H1 (cell line): ENCODE measurements around the gene FLT4.

Experiments
- CEBPB ChIP-seq: IDR thresholded peaks from 2 replicates; pipeline ENCODE4 v1.6.1; 2012; ENCODE audit warnings: low read depth, low read length
- CTCF ChIP-seq, 3 experiments: IDR thresholded peaks; 1 replicate in 2 of 3; 2 replicates in 1 of 3; pipeline versions ENCODE4 v1.5.1 to v1.6.1; 2011; ENCODE audit warnings: low read length in 3 of 3, mild to moderate bottlenecking in 3 of 3, inconsistent platforms in 2 of 3, low read depth in 1 of 3, moderate library complexity in 1 of 3; ENCODE audit not compliant: insufficient read depth in 1 of 3; ENCODE audit errors: control extremely low read depth in 1 of 3
- E2F6 ChIP-seq: IDR thresholded peaks from 2 replicates; pipeline ENCODE4 v1.6.1; 2012; ENCODE audit warnings: inconsistent platforms
- EZH2 ChIP-seq: fragments of 200-600 bp; sonication (generic); IDR thresholded peaks from 2 replicates; pipeline ENCODE4 v1.7.1; 2012; ENCODE audit warnings: low read depth, mild to moderate bottlenecking, moderate library complexity, low read length, inconsistent platforms; ENCODE audit not compliant: severe bottlenecking
- HDAC2 ChIP-seq, 2 experiments: fragments of 300-600 bp in 1 of 2; sonication (generic) in 1 of 2; IDR thresholded peaks; 2 replicates each; pipeline ENCODE4 v1.6.1; 2011 to 2012; ENCODE audit warnings: low read depth in 2 of 2, low read length in 2 of 2, mild to moderate bottlenecking in 2 of 2, moderate library complexity in 2 of 2, borderline replicate concordance in 1 of 2, inconsistent platforms in 1 of 2
- JUND ChIP-seq: IDR thresholded peaks from 2 replicates; pipeline ENCODE4 v1.6.1; 2011; ENCODE audit warnings: mild to moderate bottlenecking, improper control_type of control experiment, low read length
- NRF1 ChIP-seq: IDR thresholded peaks from 2 replicates; pipeline ENCODE4 v1.6.1; 2011; ENCODE audit warnings: mild to moderate bottlenecking, low read depth, low read length, improper control_type of control experiment
- POLR2AphosphoS5 ChIP-seq: IDR thresholded peaks from 2 replicates; pipeline ENCODE4 v1.6.1; 2011; ENCODE audit warnings: low read depth, low read length
- RXRA ChIP-seq: IDR thresholded peaks from 2 replicates; pipeline ENCODE4 v1.6.1; 2011; ENCODE audit warnings: low read depth, mild to moderate bottlenecking, low read length, moderate library complexity; ENCODE audit not compliant: insufficient read depth
- SAP30 ChIP-seq: fragments of 300-600 bp; sonication (generic); IDR thresholded peaks from 2 replicates; pipeline ENCODE4 v1.7.1; 2012; ENCODE audit warnings: low read length, moderate library complexity, mild to moderate bottlenecking, inconsistent platforms; ENCODE audit not compliant: insufficient read depth, insufficient replicate concordance
- SIN3A ChIP-seq, 2 experiments: IDR thresholded peaks in 1 of 2; conservative IDR thresholded peaks in 1 of 2; 2 replicates each; pipeline ENCODE4 v1.6.1; 2011 to 2012; ENCODE audit warnings: low read length in 2 of 2, improper control_type of control experiment in 1 of 2, low read depth in 1 of 2, mild to moderate bottlenecking in 1 of 2
- SP4 ChIP-seq: IDR thresholded peaks from 2 replicates; pipeline ENCODE4 v1.6.1; 2012; ENCODE audit warnings: low read length, inconsistent platforms
- TAF1 ChIP-seq: IDR thresholded peaks from 2 replicates; pipeline ENCODE4 v1.6.1; 2011; ENCODE audit warnings: mild to moderate bottlenecking, low read depth, low read length
- TCF12 ChIP-seq: IDR thresholded peaks from 2 replicates; pipeline ENCODE4 v1.6.1; 2011; ENCODE audit warnings: low read depth, mild to moderate bottlenecking, low read length

GRCh38 chr5:180644825-180645273 is 4.6 kb downstream of the FLT4 start:
- no peak for TF ChIP-seq NRF1
- TF ChIP-seq EZH2: no peak
- no peak for TF ChIP-seq HDAC2 (IDR thresholded peaks at IDR 0.05; ENCODE audit: borderline replicate concordance in 1 of 2, low read depth in 2 of 2, low read length in 2 of 2)
- no peak for TF ChIP-seq CTCF (IDR thresholded peaks at IDR 0.05; ENCODE audit: control extremely low read depth in 1 of 3, insufficient read depth in 1 of 3, low read depth in 1 of 3, low read length in 3 of 3)
- no peak for TF ChIP-seq JUND
- TF ChIP-seq TAF1: no peak
- TF ChIP-seq TCF12: no peak
- TF ChIP-seq E2F6: no peak
- no peak for TF ChIP-seq SP4
- TF ChIP-seq POLR2AphosphoS5: no peak
- TF ChIP-seq SIN3A (conservative IDR thresholded peaks at IDR 0.05 in 1 of 2, IDR thresholded peaks at IDR 0.05 in 1 of 2; ENCODE audit: low read depth in 1 of 2, low read length in 2 of 2): no peak
- TF ChIP-seq SAP30: no peak
- no peak for TF ChIP-seq RXRA
- no peak for TF ChIP-seq CEBPB
